Sigmoid colon (tissue), 7 donors: Measurements from ENCODE around the gene SLC35G6. TPM values are rescaled to one million over a fixed set of nuclear protein-coding genes. Genes with fewer than 3 reads are reported as not detected.

ENCODE experiments used
- DNase-seq: peaks from one replicate; pipeline ENCODE4 v3.0.0-alpha.2; 2019
- H3K27ac ChIP-seq, 4 donors: fragments of 200-600 bp; sonication (generic); one replicate each; pipeline ENCODE4 v1.5.1; 2016 to 2019; ENCODE audit warnings: mild to moderate bottlenecking in 1 of 4
- H3K27me3 ChIP-seq, 3 donors: fragments of 200-600 bp; sonication (generic); one replicate each; pipeline ENCODE4 v1.5.1; 2019; ENCODE audit warnings: mild to moderate bottlenecking in 1 of 3
- H3K36me3 ChIP-seq, 4 donors: fragments of 200-600 bp; sonication (generic); one replicate each; pipeline ENCODE4 v1.5.1; 2016 to 2019
- H3K4me1 ChIP-seq, 4 donors: fragments of 200-600 bp; sonication (generic); one replicate each; pipeline ENCODE4 v1.5.1; 2017 to 2019
- H3K4me3 ChIP-seq, 4 donors: fragments of 200-600 bp; sonication (generic); one replicate each; pipeline ENCODE4 v1.5.1; 2017 to 2019; ENCODE audit warnings: mild to moderate bottlenecking in 2 of 4, moderate library complexity in 1 of 4
- H3K9me3 ChIP-seq, 4 donors: fragments of 200-600 bp in 3 of 4; sonication (generic) in 3 of 4; one replicate each; pipeline versions ENCODE4 v1.5.1 to v1.6.1; 2013 to 2019
- CTCF ChIP-seq, 4 experiments: fragments of 450-650 bp in 3 of 4; fragments of 200-600 bp in 1 of 4; IDR thresholded peaks; one replicate each; pipeline ENCODE4 v1.5.1; 2016 to 2019; ENCODE audit warnings: antibody characterized with exemption in 4 of 4, mild to moderate bottlenecking in 3 of 4, moderate library complexity in 2 of 4
- EP300 ChIP-seq, 4 donors: sonication (generic); formaldehyde crosslinking; IDR thresholded peaks; one replicate each; pipeline ENCODE4 v1.6.1; 2017; ENCODE audit warnings: antibody characterized with exemption in 4 of 4
- POLR2A ChIP-seq, 2 donors: fragments of 450-650 bp; IDR thresholded peaks; one replicate each; pipeline ENCODE4 v1.6.1; 2016; ENCODE audit warnings: antibody characterized with exemption in 2 of 2, mild to moderate bottlenecking in 2 of 2, moderate library complexity in 2 of 2
- POLR2AphosphoS5 ChIP-seq, 4 donors: sonication (generic); formaldehyde crosslinking; IDR thresholded peaks; one replicate each; pipeline ENCODE4 v1.6.1; 2017; ENCODE audit warnings: antibody characterized with exemption in 4 of 4
- WGBS, 2 donors: extraction: QIAGEN DNeasy Blood & Tissue Kit; methylation state at CpG; one replicate each; pipeline ENCODE4 v1.1.7; 2013; 5-methylcytosine and 5-hydroxymethylcytosine counted together
- intact Hi-C: fragments of 100-400 bp; cut with DNase I; formaldehyde crosslinking; loops from one replicate; pipeline ENCODE4 v1.15.1; 2023
- polyA plus RNA-seq, 3 donors: library from polyadenylated mRNA; stranded (reverse); fragments of 200-250 nt; gene quantifications; one replicate each; pipeline ENCODE4 v1.2.3, GENCODE V29; 2013
- total RNA-seq, 4 donors: library from RNA; depleted of rRNA; stranded (reverse); fragments of >200 nt; gene quantifications; one replicate each; pipeline ENCODE4 v1.1.0, GENCODE V29; 2016
- donor health status: healthy with polysubstance abuse.
- donor health status: Bipolar disorder and iron deficiency.
- donor health status: healthy.

SLC35G6 gene
- total and polyA plus RNA-seq, 7 donors = not detected

GRCh38 chr17:7459961-7460545 lies 21.2 kb upstream of the SLC35G6 start:
- H3K27me3 ChIP-seq = no peaks in the 10 kb centered on the region
- H3K4me1 ChIP-seq = peaks cover 0 to 14% (median 8%) of the 10 kb centered on the region in 4 donors
- TF ChIP-seq EP300 (IDR thresholded peaks at IDR 0.05) = no peak
- TF ChIP-seq CTCF (IDR thresholded peaks at IDR 0.05) = no peak
- no peak for TF ChIP-seq POLR2A (IDR thresholded peaks at IDR 0.05)
- TF ChIP-seq POLR2AphosphoS5 (IDR thresholded peaks at IDR 0.05) = no peak
- 80 to 86% methylated on average over 3 of the region's 3 CpGs for WGBS, 2 donors
- no peaks in the 10 kb centered on the region for H3K9me3 ChIP-seq
- peaks cover 11 to 34% (median 15%) of the 10 kb centered on the region in 4 donors for H3K36me3 ChIP-seq
- H3K4me3 ChIP-seq = no peak overlapping the region
- intact Hi-C loops = no loop called here
- peak overlapping the region in 2 of 4 donors; percentile 6 to 10 for H3K27ac ChIP-seq
- no peak for DNase-seq

GRCh38 chr17:7460850-7461660 lies 20.2 kb upstream of the SLC35G6 start:
- TF ChIP-seq POLR2A (IDR thresholded peaks at IDR 0.05) (no peak), EP300 (IDR thresholded peaks at IDR 0.05) (no peak), POLR2AphosphoS5 (IDR thresholded peaks at IDR 0.05) (no peak), CTCF (IDR thresholded peaks at IDR 0.05) (no peak)
- DNase-seq = no peak
- intact Hi-C loops = no loop called here
- no peaks in the 10 kb centered on the region for H3K27me3 ChIP-seq
- WGBS, 2 donors = 94 to 96% methylated on average over 7 of the region's 7 CpGs
- peaks cover 18 to 44% (median 23%) of the 10 kb centered on the region in 4 donors for H3K36me3 ChIP-seq
- peaks cover 0 to 17% (median 11%) of the 10 kb centered on the region in 4 donors for H3K4me1 ChIP-seq
- H3K9me3 ChIP-seq = no peaks in the 10 kb centered on the region
- H3K4me3 ChIP-seq = no peak overlapping the region
- H3K27ac ChIP-seq = no peak overlapping the region

- TF ChIP-seq CTCF (IDR thresholded peaks at IDR 0.05) (no peak), POLR2AphosphoS5 (IDR thresholded peaks at IDR 0.05) (peak in 1 of 4 donors; percentile 33)
- Histone ChIP-seq H3K4me1 (peaks cover 0 to 21% (median 18%) of the 10 kb centered on the region in 4 donors), H3K27me3 (no peaks in the 10 kb centered on the region), H3K27ac (no peak overlapping the region), H3K4me3 (no peak overlapping the region), H3K9me3 (no peaks in the 10 kb centered on the region), H3K36me3 (peaks cover 18 to 56% (median 29%) of the 10 kb centered on the region in 4 donors)
- WGBS, 2 donors = 93 to 94% methylated on average over 44 of the region's 44 CpGs
- intact Hi-C loops = no loop called here
- no peak for DNase-seq
Measured at GRCh38 chr17:7462474-7463371, 18.5 kb upstream of the SLC35G6 start.

GRCh38 chr17:7463372-7463846 lies 17.8 kb upstream of the SLC35G6 start:
- peaks cover 18 to 56% (median 29%) of the 10 kb centered on the region in 4 donors for H3K36me3 ChIP-seq
- intact Hi-C loops = no loop called here
- DNase-seq = no peak
- WGBS, 2 donors = 90 to 94% methylated on average over 14 of the region's 14 CpGs
- peaks cover 0 to 28% (median 23%) of the 10 kb centered on the region in 4 donors for H3K4me1 ChIP-seq
- no peak overlapping the region for H3K27ac ChIP-seq
- H3K4me3 ChIP-seq = no peak overlapping the region
- TF ChIP-seq POLR2A (IDR thresholded peaks at IDR 0.05) = no peak
- TF ChIP-seq EP300 (IDR thresholded peaks at IDR 0.05) = no peak
- no peak for TF ChIP-seq POLR2AphosphoS5 (IDR thresholded peaks at IDR 0.05)
- no peaks in the 10 kb centered on the region for H3K9me3 ChIP-seq
- H3K27me3 ChIP-seq = no peaks in the 10 kb centered on the region
